DMS53 treated with DMSO at 0.1 percent for 48 hours (cell line): ENCODE measurements around the gene EFHD2.
"Not testable (repeated sequence)": the region's sequence is repeated elsewhere in the genome, so short reads cannot be mapped to it uniquely, and the experiment has no call there.

Source experiments
- DNase-seq: peaks from one replicate; lab custom pipeline; 2025; ENCODE audit not compliant: unreplicated experiment; lab: John Stamatoyannopoulos, UW

Gene EFHD2

GRCh38 chr1:15409388-15410222 is at the start of gene EFHD2:
Gene EFHD2 (plus strand): TSS chr1:15409888. CDS start chr1:15409972, 84 bp downstream.
- peak; percentile 75 for DNase-seq

DNA sequence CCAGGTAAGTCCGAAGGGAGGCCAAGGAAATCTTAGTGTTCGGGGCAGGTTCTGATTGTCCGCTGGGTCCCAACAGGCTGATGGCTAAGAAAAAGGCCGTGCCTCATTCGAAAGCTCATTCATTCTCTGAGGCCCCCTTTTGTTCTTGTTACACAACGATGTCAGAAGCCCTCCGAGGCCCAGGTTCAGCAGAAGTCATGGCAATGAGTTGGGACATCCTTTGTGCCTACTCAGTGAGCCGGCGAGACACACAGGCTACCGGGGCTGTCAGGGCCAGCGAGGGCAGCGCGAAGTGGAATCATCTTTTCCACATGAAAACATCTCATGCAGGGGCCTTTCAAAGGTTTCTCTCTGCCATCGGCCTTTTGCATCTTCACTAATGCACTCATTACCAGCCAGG is 49.0 kb upstream of the EFHD2 start:
- DNase-seq = no peak

DNA sequence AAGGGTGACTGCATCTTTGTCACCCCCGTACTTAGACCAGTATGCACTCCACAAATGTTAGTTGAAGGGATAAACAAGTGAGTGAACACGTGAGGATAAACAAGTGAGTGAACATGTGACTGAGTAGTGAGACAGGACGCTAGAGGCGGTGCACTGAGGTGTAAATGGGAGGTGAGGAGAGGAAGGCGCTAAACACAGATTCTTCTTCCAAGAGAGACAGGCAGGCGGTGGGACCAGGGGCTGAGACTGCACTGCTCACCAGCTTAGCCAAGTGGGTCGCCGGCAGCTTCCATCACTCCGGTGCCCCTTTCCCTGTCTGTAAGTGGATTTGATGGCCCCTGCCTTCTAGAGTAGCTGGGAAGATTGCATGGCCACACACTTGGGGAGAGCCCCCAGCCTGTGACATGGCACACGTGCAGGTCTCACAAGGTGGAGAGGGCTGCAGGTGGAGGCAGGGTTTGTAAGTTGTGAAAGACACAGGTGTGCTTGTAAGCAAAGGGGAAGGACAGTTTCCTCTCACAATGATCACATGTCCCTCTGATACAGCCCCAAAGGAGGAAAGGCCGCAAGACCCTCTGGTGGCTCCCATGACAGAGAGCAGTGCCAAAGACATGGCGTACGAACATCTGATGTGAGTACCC is 47.5 kb upstream of the EFHD2 start:
- no peak for DNase-seq

DNA sequence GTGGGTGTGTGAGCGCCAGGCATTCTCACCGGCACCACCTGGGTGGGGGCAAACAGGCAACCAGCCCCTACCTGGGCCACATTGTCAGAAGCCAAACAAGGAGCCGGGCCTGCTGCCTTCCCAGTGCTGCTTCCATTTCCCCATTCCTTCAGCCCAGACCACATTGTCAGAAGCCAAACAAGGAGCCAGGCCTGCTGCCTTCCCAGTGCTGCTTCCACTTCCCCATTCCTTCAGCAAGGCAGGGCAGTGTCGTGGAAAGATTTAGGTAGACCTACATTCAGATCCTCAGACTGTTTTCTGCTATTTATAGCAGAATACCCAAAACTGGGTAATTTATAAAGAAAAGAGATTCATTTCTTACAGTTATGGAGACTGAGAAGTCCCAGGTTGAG is 47.0 kb upstream of the EFHD2 start:
- no peak for DNase-seq

DNA sequence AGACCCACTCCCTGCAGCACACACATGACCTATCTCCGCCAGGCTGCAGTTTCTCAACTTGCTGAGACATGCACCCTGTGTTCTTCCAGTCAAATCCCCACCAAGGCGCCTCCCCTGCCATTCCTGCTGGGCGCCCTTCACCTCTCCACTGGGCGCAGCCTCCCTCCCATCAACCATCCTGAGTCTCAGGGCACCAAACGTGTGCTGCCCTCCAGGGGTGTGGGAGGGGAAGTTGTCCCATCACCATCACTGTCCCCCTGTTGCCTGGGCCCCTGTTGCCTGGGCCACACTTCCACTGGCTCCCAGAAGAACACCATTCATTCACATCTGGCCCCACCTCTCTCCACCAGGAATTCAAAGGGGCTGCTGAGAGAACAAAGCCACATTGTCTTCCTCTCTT is 44.9 kb upstream of the EFHD2 start:
- no peak for DNase-seq

- no peak for DNase-seq
These were observed 40.8 kb upstream of the EFHD2 start for GRCh38 chr1:15368888-15369287.

DNA sequence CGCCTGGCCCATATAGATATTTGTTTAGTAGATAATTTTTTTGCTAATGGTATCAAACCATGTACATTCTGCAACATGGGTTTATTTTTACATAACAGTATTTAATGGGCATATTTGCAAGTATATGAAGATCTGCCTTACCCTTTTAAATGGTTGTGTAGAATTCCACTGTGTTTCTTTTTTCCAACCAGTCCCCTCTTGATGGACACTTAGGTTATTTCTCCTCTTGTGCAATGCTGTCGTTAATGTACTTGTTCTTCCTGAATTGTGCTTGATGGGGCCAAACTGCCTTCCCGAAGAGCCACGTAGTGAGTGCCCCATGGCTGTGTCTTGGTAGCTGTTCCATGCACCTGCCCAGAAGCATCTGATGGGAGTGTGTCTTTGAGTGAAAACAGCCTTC is 39.4 kb upstream of the EFHD2 start:
- DNase-seq = no peak

DNA sequence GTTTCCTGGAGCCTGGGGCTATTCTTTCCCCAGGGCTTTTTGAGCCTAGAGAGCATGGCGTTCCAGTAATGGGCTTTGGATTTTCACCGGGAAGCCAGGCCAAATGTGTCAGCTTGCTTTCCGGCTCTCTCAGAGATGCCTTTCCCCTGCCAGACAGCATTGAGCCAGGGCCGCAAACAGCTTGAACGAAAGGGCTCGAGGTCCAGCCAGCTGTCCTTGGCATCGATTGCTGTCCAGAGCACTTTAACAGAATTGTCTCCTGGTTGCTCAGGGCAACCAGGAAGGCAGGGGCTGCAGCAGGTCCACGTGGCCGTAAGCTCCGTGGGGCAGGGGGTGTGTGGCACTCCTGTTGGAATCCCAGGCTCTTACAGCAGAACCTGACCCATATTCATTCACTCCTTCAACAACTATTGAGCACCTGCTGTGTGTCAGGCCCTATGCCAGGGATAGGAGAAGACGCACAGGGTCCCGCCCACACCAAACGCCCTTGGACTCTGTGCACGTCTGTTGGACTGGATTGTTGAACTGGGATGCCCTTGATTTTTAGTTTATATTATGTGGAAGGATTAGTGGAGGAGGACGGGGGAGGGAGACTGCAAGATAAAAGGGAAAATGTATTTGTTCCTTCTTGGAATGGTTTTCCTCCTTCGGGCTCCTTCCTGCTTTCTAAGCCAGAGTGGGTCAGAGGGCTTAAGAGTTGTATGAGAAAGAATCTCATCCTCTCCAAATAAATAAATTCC is 38.7 kb upstream of the EFHD2 start:
- no peak for DNase-seq

GRCh38 chr1:15371610-15372545 is 37.8 kb upstream of the EFHD2 start:
- no peak for DNase-seq

GRCh38 chr1:15378729-15379128 is 31.0 kb upstream of the EFHD2 start:
- DNase-seq = no peak

- not testable (repeated sequence) for DNase-seq
These were observed 30.5 kb upstream of the EFHD2 start for GRCh38 chr1:15379151-15379550.

DNA sequence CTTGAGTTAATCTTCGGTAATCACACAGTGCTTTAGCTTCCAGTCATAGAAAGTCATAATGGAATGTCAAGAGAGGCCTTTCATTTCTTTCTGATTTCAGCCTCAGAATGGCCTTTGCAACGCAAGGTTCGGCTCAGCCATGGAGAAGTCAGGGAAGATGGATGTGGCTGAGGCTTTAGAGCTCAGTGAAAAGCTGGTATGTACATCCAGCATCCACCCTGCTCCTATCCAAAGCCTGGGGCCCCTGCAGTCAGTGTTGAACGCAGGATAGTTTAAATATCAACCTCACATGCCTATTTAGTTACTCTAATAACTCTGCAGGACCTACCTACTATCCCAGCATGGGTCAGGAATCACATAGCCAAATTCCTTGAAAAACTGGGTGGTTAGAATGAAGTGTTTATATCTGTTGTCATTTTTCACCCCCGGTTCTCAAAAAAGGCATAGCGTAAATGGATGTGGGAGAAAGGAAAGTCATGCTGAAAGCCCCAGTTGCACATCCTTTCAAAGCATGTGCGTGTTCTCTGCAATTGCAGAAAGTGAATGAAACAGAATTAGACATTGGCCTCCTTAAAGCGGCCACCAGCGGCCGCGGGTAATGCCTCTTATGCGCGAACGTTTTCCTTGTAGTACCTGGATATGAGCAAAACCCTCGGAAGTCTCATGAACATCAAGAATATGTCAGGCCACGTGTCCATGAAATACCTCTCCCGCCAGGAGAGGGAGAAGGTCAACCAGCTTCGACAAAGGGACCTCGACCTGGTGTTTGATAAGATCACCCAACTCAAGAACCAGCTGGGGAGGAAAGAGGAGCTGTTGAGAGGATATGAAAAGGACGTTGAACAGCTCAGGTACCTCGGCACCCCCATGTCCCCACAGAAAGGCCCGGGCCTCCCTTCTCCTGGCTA is 28.8 kb upstream of the EFHD2 start:
- DNase-seq = no peak

DNA sequence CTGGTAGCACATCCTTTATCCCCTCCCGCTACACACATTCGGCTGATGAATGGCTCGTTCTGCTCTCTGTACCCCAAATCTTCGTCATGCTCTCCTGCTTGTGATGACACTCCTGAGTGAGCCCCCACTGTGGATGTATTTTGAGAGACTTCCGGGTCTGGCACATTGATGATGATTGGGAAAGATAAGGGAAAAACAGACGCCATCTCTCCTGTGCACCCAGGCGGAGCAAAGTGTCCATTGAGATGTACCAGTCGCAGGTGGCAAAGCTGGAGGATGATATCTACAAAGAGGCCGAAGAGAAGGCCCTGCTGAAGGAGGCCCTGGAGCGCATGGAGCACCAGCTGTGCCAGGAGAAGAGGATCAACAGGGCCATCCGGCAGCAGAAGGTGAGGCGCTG is 27.9 kb upstream of the EFHD2 start:
- DNase-seq = no peak

DNA sequence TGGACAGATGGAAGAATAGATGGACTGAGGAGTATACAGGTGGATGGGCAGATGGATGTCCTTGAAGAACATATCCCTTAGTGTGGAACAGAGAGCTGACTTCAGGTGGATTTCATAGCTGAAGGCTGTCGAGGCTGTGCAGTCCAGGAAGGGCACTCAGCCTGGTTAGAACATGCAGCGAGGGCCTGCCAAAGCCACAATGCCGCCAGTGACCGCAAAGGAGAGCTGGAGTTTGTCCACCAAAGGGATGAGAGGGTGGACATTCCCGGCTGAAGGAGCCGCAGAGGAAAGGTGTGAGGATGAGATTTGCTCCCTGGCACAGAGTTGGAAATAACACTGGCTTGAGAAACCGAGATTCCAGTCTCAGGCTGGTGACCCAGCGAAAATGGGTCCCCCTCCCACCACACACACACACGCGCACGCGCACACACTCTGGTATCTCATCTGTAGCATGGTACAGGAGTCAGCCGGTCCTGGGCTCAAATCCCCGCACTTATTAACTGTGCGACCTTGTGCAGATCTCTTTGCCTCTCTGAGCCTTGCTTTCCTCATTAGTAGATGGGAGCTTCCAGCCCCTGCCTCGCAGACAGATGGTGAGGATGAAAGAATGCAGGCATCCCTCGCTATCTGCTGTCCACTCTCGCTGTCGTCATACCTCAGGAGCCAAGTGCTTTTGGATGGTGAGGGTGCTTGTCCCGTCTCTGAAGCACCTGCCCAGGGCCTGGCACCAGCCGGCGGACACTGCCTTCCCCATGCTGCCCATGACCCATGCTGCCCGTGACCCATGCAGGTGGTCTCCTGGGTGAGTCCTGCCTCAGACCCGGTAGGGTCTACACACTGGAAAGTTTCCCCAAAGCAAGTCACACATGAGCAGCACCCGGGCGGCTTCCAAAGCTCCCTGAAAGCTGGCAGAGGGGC is 26.8 kb upstream of the EFHD2 start:
- no peak for DNase-seq

DNA sequence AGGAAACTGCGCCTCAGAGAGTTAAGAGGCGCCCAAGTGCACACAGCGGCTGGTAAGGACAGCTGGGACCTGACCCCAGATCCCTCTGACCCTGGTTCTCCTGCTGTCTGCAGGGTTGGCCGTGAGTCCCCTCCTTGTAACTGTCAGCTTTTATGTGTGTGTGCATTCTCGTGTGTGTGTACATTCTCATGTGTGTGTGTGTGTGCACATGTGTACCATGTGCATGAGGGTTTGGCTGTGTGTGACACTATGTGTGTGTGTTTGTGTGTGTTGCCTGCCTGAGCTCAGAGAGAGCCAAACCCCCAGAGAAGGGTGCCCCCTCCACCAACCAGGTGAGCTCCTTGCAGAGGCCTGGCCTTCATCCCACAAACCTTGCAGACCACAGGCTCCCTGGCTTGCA is 25.9 kb upstream of the EFHD2 start:
- DNase-seq = no peak

- no peak for DNase-seq
These were observed 25.3 kb upstream of the EFHD2 start for GRCh38 chr1:15384301-15384901.

DNA sequence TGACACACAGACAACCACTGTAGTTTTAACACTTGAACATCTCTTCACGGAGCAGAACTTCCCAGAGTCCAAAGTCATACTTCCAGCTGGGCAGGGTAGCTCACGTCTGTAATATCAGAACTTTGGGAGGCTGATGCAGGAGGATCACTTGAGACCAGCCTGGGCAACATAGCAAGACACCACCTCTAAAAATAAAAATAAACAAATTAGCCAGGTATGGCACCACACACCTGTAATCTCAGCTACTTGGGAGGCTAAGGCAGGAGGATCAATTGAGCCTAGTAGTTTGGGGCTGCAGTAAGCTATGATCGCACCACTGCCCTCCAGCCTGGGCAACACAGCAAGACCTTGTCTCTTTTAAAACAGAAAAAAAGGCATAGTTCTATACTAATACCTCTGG is 24.3 kb upstream of the EFHD2 start:
- no peak for DNase-seq

- no peak for DNase-seq
These were observed 23.4 kb upstream of the EFHD2 start for GRCh38 chr1:15386164-15386749.
